ENCODE data around the gene RPS8.
"Not testable (repeated sequence)": the region's sequence is repeated elsewhere in the genome, so short reads cannot be mapped to it uniquely, and the experiment has no call there.

The RPS8 gene

GRCh38 chr1:44783697-44784093 lies 8.4 kb downstream of the RPS8 start:
- DNase-seq (ENCODE audit: low read depth), result no peak

GRCh38 chr1:44784094-44785028 lies 9.0 kb downstream of the RPS8 start:
- DNase-seq (ENCODE audit: low read depth), result no peak

DNA sequence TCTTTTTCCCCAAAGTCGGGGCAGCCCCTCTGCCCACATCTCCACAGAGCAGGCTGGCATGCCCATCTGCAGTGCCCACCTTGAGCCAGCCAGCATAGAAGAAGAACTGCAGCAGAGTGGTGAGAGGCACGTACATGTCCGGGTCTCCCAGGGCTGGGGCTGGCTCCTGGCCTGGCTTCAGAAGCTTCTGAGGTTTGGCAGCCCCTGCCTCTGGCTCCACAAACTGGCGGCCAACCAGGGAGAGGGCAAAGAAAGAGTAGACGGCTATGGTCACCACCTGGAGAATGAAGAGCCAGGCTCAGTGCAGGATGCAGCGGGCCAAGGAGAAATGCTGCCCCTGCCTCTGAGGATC lies 9.7 kb downstream of the RPS8 start:
- DNase-seq (ENCODE audit: low read depth), result no peak

DNA sequence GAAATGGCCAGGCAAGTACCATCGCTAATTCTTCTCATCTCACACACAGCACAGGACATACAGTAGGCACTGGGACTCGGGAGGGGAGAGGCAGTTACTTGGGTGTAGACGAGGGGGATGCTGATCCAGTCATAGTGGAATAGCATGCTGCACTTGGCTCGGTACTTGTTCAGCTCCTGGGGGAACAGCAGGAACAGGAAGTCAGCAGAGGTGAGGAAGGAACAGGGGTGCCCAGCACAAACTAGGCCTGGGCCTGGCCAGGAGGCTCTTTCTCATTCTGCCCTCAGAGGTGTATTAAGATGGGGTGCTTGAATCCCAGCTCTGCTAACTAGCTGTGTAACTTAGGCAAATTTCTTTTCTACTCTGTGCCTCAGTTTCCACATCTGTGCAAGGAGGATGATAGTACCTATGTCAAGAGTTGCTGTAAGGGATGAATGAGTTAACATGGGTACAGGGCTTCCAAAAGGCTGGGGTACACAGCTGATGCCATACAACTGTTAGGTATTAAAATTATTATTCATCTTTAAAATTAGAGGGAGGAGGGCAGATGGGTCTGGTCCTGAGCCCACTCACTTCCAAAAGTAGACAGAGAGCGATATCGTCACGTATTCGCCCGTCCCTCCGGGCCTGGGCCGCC lies 10.3 kb downstream of the RPS8 start:
- no peak for DNase-seq (ENCODE audit: low read depth)

DNA sequence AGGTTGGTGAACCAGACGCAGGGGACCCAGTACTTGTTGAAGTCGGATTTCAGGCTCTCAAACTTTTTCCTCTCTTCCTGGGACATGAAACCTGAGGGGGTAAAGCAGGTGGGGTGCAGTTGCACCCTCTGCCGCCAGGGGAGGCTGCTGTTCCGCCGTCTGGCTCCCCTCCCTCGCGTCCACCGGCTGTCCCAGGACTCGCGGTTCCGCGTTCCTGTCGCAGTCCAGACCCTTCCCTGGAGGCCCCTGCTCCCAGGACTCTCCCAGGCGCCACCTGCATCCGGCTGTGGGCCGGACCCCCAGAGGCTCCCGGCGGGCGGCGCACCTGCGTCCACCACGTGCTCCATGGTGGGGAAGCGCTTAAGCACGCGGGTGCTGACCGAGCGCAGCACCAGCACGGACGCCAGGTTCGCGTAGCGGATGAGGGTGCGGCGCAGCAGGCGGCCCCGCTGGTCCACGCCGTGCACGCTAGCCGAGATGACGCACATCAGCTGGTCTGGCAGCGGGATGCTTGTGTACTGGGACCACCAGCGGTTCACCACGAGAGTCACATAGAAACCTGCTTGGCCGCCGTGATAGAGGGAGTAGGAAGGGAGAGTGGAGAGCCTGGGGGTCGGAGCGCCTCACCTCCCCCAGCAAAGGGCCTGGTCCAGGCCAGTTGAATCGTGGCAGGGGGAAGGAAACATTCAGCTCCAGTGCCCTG lies 10.9 kb downstream of the RPS8 start:
- no peak for DNase-seq (ENCODE audit: low read depth)

DNA sequence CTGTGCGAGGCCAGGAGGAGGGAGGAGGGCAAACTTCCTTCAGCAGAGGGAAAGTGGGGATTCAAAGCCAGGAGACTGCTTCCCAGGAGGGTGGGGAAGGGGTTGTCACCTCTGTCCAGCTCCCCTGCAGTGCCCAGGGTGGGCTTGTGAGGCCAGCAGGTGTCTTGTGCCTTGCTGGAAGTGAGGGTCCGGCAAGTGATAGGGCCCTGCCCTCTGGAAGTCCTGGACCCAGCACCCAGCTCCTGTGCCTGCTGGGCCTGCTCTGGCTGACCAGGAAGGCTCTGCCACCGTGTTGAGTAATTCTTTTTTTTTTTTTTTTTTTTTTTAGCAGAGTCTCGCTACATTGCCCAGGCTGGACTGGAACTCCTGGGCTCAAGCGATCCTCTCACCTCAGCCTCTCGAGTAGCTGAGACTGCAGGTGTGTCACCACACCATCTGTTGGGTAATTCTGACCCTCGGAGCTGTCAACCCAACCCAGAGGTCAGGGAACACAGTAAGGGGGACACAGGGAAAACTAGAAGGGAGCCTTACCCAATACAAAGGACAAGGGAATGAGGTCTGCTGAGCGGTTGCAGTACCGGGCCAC lies 11.6 kb downstream of the RPS8 start:
- DNase-seq (ENCODE audit: low read depth), result no peak

DNA sequence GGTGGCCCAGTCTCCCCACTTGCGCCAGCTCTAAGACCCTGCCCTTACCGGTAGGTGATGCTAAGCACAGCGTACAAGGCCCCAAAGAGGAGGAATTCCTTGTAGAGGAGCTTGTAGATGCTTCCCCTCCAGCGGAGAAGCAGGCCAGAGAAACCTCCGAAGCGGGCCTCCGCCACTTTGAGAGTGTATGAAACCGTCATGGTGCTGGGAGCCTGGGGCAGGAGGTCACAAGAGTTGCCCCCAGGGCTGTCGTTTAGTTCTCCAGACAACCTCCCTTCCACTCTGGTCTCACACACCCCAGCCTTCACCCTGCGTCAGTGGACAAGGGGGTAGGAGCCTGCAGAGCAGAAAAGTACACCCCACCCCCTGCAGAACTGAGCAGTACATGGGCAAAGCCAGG lies 12.2 kb downstream of the RPS8 start:
- no peak for DNase-seq (ENCODE audit: low read depth)

DNA sequence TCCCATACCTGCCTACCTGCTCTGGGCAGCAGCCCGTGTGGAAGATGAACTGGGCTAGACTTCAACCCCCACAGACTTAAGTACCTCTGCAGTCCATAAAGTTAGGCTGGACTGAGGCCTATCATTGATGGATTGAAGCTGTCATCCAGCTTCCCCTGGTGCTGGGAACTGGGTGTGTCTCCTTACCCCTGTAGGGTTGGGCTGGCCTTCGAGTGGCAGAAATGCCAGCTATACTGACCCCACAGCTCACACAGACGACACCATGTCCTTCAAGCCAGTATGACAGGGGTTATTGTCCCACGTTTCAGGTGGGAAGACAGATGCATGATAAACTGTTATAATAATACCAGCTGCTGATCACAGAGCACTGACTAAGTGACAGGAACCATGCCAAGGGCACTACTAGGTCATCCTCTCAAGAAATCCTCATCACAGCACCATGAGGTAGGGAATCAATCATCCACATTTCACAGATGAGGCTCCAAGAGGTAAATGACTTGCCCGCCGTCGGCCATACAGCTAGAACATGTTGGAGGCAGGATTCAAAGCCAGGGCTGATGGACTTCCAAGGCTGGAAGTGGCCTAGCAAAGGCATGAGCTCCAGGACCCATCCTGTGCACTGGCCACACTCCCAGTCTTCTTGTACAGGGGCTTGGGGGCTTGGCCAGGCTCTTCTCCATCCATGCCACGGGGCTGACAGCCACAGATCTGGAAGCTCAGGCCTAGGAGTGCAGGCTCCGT lies 12.9 kb downstream of the RPS8 start, which contains the start of gene BEST4:
BEST4 (minus strand) TSS at position 51 of the 741 bp plus-strand sequence. CDS start 465 bp downstream, outside the sequence.
- DNase-seq (ENCODE audit: low read depth), result no peak

- no peak for DNase-seq (ENCODE audit: low read depth)
Observed at GRCh38 chr1:44790968-44791801, 15.8 kb downstream of the RPS8 start.

DNA sequence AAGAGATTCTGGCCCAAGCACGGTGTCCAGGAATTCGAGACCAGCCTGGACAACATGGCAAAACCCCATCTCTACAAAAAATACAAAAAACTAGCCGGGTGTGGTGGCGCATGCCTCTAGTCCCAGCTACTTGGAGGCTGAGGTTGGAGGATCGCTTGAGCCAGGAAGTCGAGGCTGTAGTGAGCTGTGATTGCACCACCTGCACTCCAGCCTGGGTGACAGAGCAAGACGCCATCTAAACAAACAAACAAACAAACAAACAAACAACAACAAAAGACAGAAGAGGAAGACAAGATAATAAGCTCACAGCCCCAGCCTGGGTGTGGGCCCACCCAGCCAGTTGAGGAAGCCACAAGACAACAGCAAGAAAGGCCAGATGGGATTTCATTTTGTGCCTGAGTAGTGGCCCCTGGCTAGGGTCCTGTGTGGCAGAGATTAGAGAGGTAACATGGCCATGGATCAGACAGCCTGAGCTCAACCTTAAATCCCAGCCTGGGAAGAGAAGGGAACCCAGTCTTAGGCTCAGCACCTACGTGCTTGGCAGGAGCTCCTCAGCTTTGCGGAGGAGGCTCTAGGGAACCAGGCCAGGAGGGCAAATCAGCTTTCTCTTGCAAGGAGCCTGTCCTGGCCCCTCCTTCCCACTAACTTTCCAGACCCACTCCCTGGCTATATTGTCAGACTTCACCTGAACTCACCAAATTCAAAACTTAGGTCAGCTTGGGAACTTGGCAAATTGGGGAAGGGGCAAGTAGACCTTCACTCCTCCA lies 17.6 kb downstream of the RPS8 start:
- no peak for DNase-seq (ENCODE audit: low read depth)

DNA sequence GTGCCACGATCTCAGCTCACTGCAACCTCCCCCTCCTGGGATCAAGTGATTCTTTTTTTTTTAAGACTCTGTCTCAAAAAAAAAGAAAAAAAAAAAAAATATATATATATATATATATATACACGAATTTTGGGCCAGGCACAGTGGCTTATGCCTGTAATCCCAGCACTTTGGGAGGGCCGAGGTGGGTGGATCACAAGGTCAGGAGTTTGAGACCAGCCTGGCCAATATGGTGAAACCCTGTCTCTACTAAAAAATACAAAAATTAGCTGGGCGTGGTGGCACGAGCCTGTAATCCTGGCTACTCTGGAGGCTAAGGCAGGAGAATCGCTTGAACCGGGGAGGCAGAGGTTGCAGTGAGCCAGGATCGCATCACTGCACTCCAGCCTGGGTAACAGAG lies 22.5 kb downstream of the RPS8 start:
- DNase-seq (ENCODE audit: low read depth), result not testable (repeated sequence)

GRCh38 chr1:44798481-44799365 lies 23.4 kb downstream of the RPS8 start:
- DNase-seq (ENCODE audit: low read depth), result no peak

- peak; percentile 97 for DNase-seq (ENCODE audit: low read depth)
Observed at GRCh38 chr1:44799770-44800584, 24.6 kb downstream of the RPS8 start, which contains the start of gene PLK3. Gene PLK3 (plus strand): TSS chr1:44800377. CDS start chr1:44800464, 87 bp downstream.

- DNase-seq (ENCODE audit: low read depth), result no peak
Observed at GRCh38 chr1:44801491-44802305, 26.4 kb downstream of the RPS8 start.

DNA sequence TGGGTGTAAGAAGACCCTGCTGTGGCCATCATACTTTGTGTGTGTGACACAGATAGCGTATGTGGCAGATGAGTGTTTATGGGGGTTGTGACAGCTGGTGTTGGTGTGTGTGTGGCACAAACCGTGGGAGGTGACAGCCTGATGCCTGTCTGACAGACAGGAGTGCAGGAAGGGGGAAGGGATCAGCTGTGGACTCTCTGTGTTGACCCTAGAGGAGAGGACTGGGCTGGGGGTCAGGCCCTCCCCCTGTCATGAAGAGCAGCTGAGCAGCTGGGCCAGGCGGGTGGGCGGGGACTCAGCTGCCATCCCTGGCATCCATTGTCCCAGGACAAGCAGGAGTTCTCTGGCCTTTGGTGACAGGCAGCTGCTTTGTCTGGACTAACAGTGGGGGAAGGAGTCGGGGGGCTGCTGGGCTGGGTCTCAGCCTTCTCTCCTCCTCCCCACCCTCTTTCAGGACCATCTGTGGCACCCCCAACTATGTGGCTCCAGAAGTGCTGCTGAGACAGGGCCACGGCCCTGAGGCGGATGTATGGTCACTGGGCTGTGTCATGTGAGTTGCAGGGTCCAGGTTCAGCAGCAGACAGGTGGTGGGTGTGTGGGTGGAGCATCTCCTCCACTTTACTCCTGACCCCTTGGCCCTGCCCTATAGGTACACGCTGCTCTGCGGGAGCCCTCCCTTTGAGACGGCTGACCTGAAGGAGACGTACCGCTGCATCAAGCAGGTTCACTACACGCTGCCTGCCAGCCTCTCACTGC lies 27.1 kb downstream of the RPS8 start:
- DNase-seq (ENCODE audit: low read depth), result no peak

DNA sequence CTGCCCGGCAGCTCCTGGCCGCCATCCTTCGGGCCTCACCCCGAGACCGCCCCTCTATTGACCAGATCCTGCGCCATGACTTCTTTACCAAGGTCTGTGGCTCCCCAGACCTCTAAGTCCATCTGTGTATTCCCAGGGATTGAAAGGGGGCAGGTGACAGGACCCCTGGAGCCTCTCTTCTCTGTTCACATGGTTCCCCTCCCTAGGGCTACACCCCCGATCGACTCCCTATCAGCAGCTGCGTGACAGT lies 27.6 kb downstream of the RPS8 start:
- DNase-seq (ENCODE audit: low read depth), result no peak

Data from fibroblast of the conjunctiva (primary cell).